Measurements from ENCODE around the gene SEPTIN5. TPM values are rescaled to one million over a fixed set of nuclear protein-coding genes. Genes with fewer than 3 reads are reported as not detected.

The SEPTIN5 gene
- total and polyA plus RNA-seq, 9 of the 15 experiments (the other 6 are each of a cell fraction or from before 2014, with no cell fraction given) = 0.03 to 195 (median 119) TPM

DNA sequence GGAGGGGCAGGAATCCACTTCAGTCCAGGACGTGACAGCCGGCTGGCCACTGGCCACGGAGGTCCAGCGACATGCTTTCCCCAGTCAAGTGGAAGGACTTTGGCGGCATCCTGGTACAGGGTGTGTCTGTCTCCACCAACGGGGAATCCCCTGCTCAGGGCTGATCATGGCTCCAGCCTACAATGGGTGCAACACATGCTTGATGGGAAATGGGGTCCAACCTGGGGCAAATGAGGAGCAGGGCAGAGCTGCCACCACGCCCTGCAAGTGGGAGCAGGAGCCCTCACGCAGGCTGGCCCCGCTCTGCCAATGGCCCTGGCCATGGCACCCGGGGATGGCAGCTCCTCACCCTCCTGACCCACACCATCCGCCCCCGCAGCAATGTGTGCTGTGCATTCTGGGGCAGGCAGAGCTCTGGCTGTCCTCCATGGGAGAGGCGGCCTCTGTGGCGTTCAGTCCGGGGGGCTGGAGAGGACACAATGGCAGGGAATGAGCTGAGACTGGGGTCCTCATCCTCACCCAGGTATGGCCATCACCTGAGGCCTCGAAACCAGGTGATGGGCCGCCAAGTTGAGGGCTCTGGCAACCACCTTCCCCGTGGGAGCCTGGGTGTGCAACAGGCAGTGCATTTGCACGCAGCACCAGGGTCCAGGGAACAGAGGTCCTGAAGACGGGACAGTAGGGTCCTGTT lies 5.8 kb upstream of the SEPTIN5 start:
- Histone ChIP-seq H3K79me2 (ENCODE audit: control insufficient read depth, insufficient read depth, low read length) (no peaks in the 10 kb centered on the region), H3K9me3 (replicated peaks; ENCODE audit: control insufficient read depth, insufficient read depth, low read depth, low read length) (no peaks in the 10 kb centered on the region), H3K4me2 (ENCODE audit: insufficient read depth, low read length) (no peak overlapping the region), H3K4me3 (no peak overlapping the region), H3K9ac (ENCODE audit: insufficient read depth in 1 of 2, low read depth in 2 of 2, low read length in 2 of 2) (peak overlapping the region in 1 of 2 experiments; percentile 18; a peak in 2 of 4 replicates), H3K9me1 (ENCODE audit: control insufficient read depth, insufficient read depth, low read length) (peaks cover 13% of the 10 kb centered on the region), H3K4me1 (replicated peaks in 1 of 2; ENCODE audit: control insufficient read depth in 2 of 2, insufficient read depth in 2 of 2, low read length in 2 of 2) (peaks cover 4 to 48% of the 10 kb centered on the region in 2 experiments; a peak in 4 of 5 replicates), H2AFZ (ENCODE audit: low read depth, low read length) (no peak overlapping the region), H3K27ac (ENCODE audit: extremely low read depth, low read depth, low read length) (no peak overlapping the region), H4K20me1 (replicated peaks; ENCODE audit: control insufficient read depth, insufficient read depth, low read length) (peaks cover 39% of the 10 kb centered on the region; the same call in 1 of the 2 replicates), H3K27me3 (ENCODE audit: control insufficient read depth in 2 of 2, insufficient read depth in 2 of 2, low read length in 2 of 2) (peaks cover 50 to 72% of the 10 kb centered on the region in 2 experiments), H3K36me3 (ENCODE audit: control insufficient read depth, insufficient read depth, low read length) (no peaks in the 10 kb centered on the region)
- intact Hi-C loops (cut with micrococcal nuclease) (no loop called here), in situ Hi-C loops (cut with MboI) (no loop called here)
- ATAC-seq (peak; percentile 2; the same call in 1 of the 3 replicates), DNase-seq (ENCODE audit: extremely low read depth in 1 of 4, low spot score in 3 of 4) (no peak), FAIRE-seq (no peak)
- no TSS peak for BruUV-seq (replicated peaks)
- ChIA-PET POLR2A (interaction anchor here (0.6 to 6.0 kb wide), 10 partner anchors 8 to 219 kb away, joined by 3 to 52 read pairs (median 4); no protein-coding TSS in a partner anchor), CTCF (ENCODE audit: low intra/inter-chr PET ratio) (interaction anchor here (0.6 to 1.1 kb wide), 2 partner anchors 15 to 29 kb away, joined by 4 read pairs; partner anchors contain the start of gene GP1BB)
- 7% methylated on average over 20 of the region's 20 CpGs for WGBS (ENCODE audit: insufficient coverage, low coverage, missing lambda C conversion rate)
- no peak for TF ChIP-seq ZNF561 (CRISPR knock-in tag; conservative IDR thresholded peaks at IDR 0.05)
- no peak for TF ChIP-seq FOXK2 (conservative IDR thresholded peaks at IDR 0.05 in 1 of 2, IDR thresholded peaks at IDR 0.05 in 1 of 2; ENCODE audit: low read depth in 2 of 2)
- peak; percentile 18; the same call in 1 of the 2 replicates for TF ChIP-seq RUNX1 (IDR thresholded peaks at IDR 0.05; ENCODE audit: low read depth)
- no peak for TF ChIP-seq SMARCA5 (IDR thresholded peaks at IDR 0.05)
- TF ChIP-seq HDAC8 (tag; IDR thresholded peaks at IDR 0.05) = no peak
- TF ChIP-seq, protein P1, sequence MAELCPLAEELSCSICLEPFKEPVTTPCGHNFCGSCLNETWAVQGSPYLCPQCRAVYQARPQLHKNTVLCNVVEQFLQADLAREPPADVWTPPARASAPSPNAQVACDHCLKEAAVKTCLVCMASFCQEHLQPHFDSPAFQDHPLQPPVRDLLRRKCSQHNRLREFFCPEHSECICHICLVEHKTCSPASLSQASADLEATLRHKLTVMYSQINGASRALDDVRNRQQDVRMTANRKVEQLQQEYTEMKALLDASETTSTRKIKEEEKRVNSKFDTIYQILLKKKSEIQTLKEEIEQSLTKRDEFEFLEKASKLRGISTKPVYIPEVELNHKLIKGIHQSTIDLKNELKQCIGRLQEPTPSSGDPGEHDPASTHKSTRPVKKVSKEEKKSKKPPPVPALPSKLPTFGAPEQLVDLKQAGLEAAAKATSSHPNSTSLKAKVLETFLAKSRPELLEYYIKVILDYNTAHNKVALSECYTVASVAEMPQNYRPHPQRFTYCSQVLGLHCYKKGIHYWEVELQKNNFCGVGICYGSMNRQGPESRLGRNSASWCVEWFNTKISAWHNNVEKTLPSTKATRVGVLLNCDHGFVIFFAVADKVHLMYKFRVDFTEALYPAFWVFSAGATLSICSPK (IDR thresholded peaks at IDR 0.05; ENCODE audit: borderline replicate concordance) = no peak
- no peak for TF ChIP-seq FOXM1 (IDR thresholded peaks at IDR 0.05; ENCODE audit: low read depth)
- no peak for TF ChIP-seq FOXM1 (CRISPR knock-in tag; IDR thresholded peaks at IDR 0.05; ENCODE audit: low read depth)
- TF ChIP-seq, protein P2, sequence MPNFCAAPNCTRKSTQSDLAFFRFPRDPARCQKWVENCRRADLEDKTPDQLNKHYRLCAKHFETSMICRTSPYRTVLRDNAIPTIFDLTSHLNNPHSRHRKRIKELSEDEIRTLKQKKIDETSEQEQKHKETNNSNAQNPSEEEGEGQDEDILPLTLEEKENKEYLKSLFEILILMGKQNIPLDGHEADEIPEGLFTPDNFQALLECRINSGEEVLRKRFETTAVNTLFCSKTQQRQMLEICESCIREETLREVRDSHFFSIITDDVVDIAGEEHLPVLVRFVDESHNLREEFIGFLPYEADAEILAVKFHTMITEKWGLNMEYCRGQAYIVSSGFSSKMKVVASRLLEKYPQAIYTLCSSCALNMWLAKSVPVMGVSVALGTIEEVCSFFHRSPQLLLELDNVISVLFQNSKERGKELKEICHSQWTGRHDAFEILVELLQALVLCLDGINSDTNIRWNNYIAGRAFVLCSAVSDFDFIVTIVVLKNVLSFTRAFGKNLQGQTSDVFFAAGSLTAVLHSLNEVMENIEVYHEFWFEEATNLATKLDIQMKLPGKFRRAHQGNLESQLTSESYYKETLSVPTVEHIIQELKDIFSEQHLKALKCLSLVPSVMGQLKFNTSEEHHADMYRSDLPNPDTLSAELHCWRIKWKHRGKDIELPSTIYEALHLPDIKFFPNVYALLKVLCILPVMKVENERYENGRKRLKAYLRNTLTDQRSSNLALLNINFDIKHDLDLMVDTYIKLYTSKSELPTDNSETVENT (CRISPR knock-in tag; IDR thresholded peaks at IDR 0.05) = peak; percentile 36; the same call in 1 of the 2 replicates
- TF ChIP-seq HEY1 (CRISPR knock-in tag; IDR thresholded peaks at IDR 0.05; ENCODE audit: borderline replicate concordance) = no peak
- TF ChIP-seq, protein P3, sequence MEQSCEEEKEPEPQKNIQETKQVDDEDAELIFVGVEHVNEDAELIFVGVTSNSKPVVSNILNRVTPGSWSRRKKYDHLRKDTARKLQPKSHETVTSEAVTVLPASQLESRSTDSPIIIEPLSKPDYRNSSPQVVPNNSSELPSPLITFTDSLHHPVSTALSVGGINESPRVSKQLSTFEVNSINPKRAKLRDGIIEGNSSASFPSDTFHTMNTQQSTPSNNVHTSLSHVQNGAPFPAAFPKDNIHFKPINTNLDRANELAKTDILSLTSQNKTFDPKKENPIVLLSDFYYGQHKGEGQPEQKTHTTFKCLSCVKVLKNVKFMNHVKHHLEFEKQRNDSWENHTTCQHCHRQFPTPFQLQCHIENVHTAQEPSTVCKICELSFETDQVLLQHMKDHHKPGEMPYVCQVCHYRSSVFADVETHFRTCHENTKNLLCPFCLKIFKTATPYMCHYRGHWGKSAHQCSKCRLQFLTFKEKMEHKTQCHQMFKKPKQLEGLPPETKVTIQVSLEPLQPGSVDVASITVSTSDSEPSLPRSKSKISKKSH (CRISPR knock-in tag; IDR thresholded peaks at IDR 0.05) = no peak
- peak; percentile 19 for TF ChIP-seq ZNF699 (CRISPR knock-in tag; IDR thresholded peaks at IDR 0.05; ENCODE audit: insufficient replicate concordance)
- no peak for TF ChIP-seq CTBP1 (IDR thresholded peaks at IDR 0.05; ENCODE audit: borderline replicate concordance)
- TF ChIP-seq STAT5A (IDR thresholded peaks at IDR 0.05; ENCODE audit: borderline replicate concordance, low read length) = no peak
